ENCODE data around the gene PLAC8L1.

Gene PLAC8L1

GRCh38 chr5:146081556-146081955 is 23.8 kb downstream of the PLAC8L1 start:
- in situ Hi-C loops (cut with MboI; ENCODE audit: low sequenced_read_pairs): no loop called here

GRCh38 chr5:146079695-146080373 is 25.5 kb downstream of the PLAC8L1 start:
- in situ Hi-C loops (cut with MboI; ENCODE audit: low sequenced_read_pairs): no loop called here

GRCh38 chr5:146078566-146078965 is 26.8 kb downstream of the PLAC8L1 start:
- in situ Hi-C loops (cut with MboI; ENCODE audit: low sequenced_read_pairs): no loop called here

- in situ Hi-C loops (cut with MboI; ENCODE audit: low sequenced_read_pairs): no loop called here
These were observed 28.9 kb downstream of the PLAC8L1 start for GRCh38 chr5:146076455-146076854.

- in situ Hi-C loops (cut with MboI; ENCODE audit: low sequenced_read_pairs): no loop called here
These were observed 29.3 kb downstream of the PLAC8L1 start for GRCh38 chr5:146076028-146076427.

GRCh38 chr5:146073239-146073900 is 32.0 kb downstream of the PLAC8L1 start:
- in situ Hi-C loops (cut with MboI; ENCODE audit: low sequenced_read_pairs): no loop called here

GRCh38 chr5:146072595-146072994 is 32.8 kb downstream of the PLAC8L1 start:
- in situ Hi-C loops (cut with MboI; ENCODE audit: low sequenced_read_pairs): no loop called here

GRCh38 chr5:146071171-146071570 is 34.2 kb downstream of the PLAC8L1 start:
- in situ Hi-C loops (cut with MboI; ENCODE audit: low sequenced_read_pairs): no loop called here

GRCh38 chr5:146070746-146071145 is 34.6 kb downstream of the PLAC8L1 start:
- in situ Hi-C loops (cut with MboI; ENCODE audit: low sequenced_read_pairs): no loop called here

GRCh38 chr5:146069780-146070099 is 35.6 kb downstream of the PLAC8L1 start:
- in situ Hi-C loops (cut with MboI; ENCODE audit: low sequenced_read_pairs): no loop called here

GRCh38 chr5:146068977-146069779 is 36.2 kb downstream of the PLAC8L1 start:
- in situ Hi-C loops (cut with MboI; ENCODE audit: low sequenced_read_pairs): no loop called here

GRCh38 chr5:146068206-146068605 is 37.2 kb downstream of the PLAC8L1 start:
- in situ Hi-C loops (cut with MboI; ENCODE audit: low sequenced_read_pairs): no loop called here

GRCh38 chr5:146066968-146067367 is 38.4 kb downstream of the PLAC8L1 start:
- in situ Hi-C loops (cut with MboI; ENCODE audit: low sequenced_read_pairs): no loop called here

- in situ Hi-C loops (cut with MboI; ENCODE audit: low sequenced_read_pairs): no loop called here
These were observed 45.2 kb downstream of the PLAC8L1 start for GRCh38 chr5:146060221-146060585.

GRCh38 chr5:146059460-146060220 is 45.7 kb downstream of the PLAC8L1 start:
- in situ Hi-C loops (cut with MboI; ENCODE audit: low sequenced_read_pairs): no loop called here

GRCh38 chr5:146055432-146055831 is 49.9 kb downstream of the PLAC8L1 start:
- in situ Hi-C loops (cut with MboI; ENCODE audit: low sequenced_read_pairs): no loop called here

GRCh38 chr5:146052780-146053179 is 52.6 kb downstream of the PLAC8L1 start:
- in situ Hi-C loops (cut with MboI; ENCODE audit: low sequenced_read_pairs): no loop called here

GRCh38 chr5:146051678-146052077 is 53.7 kb downstream of the PLAC8L1 start:
- in situ Hi-C loops (cut with MboI; ENCODE audit: low sequenced_read_pairs): no loop called here

- in situ Hi-C loops (cut with MboI; ENCODE audit: low sequenced_read_pairs): no loop called here
These were observed 55.3 kb downstream of the PLAC8L1 start for GRCh38 chr5:146050086-146050485.

GRCh38 chr5:146049704-146050026 is 55.7 kb downstream of the PLAC8L1 start:
- in situ Hi-C loops (cut with MboI; ENCODE audit: low sequenced_read_pairs): no loop called here

- in situ Hi-C loops (cut with MboI; ENCODE audit: low sequenced_read_pairs): no loop called here
These were observed 56.2 kb downstream of the PLAC8L1 start for GRCh38 chr5:146048994-146049703.

Measured in hTERT RPE-1 (cell line).